Measurements from ENCODE around the gene MRPL42. TPM values are rescaled to one million over a fixed set of nuclear protein-coding genes. Genes with fewer than 3 reads are reported as not detected.
"Not testable (repeated sequence)": the region's sequence is repeated elsewhere in the genome, so short reads cannot be mapped to it uniquely, and the experiment has no call there.

Gene MRPL42
- polyA plus RNA-seq, 1 donor = 64.0 TPM

GRCh38 chr12:93429852-93430251, 37.5 kb upstream of the MRPL42 start:
- DNase-seq = no peak
- H3K4me1 ChIP-seq (ENCODE audit: control insufficient read depth, insufficient read depth, low read length) = peaks cover 3% of the 10 kb centered on the region
- H3K27ac ChIP-seq (ENCODE audit: low read length) = no peak overlapping the region
- H3K9me3 ChIP-seq (ENCODE audit: control insufficient read depth, low read depth, low read length) = no peaks in the 10 kb centered on the region
- no peaks in the 10 kb centered on the region for H3K36me3 ChIP-seq (ENCODE audit: control insufficient read depth, insufficient read depth, low read length)
- no peaks in the 10 kb centered on the region for H3K27me3 ChIP-seq (ENCODE audit: control insufficient read depth, insufficient read depth, low read length)
- no CpG with 5 or more reads among the region's 1 CpG for WGBS (ENCODE audit: insufficient coverage, low lambda C conversion rate)
- H3K4me3 ChIP-seq (ENCODE audit: low read length) = no peak overlapping the region

- whole genome bisulfite sequencing (ENCODE audit: insufficient coverage, low lambda C conversion rate) = 80% methylated on average over 1 of the region's 4 CpGs
- H3K27me3 ChIP-seq (ENCODE audit: control insufficient read depth, insufficient read depth, low read length) = no peaks in the 10 kb centered on the region
These were observed 37.0 kb upstream of the MRPL42 start for GRCh38 chr12:93430280-93430679.

GRCh38 chr12:93432031-93432430, 35.3 kb upstream of the MRPL42 start:
- H3K4me3 ChIP-seq (ENCODE audit: low read length); DNase-seq; H3K27me3 ChIP-seq (ENCODE audit: control insufficient read depth, insufficient read depth, low read length); H3K36me3 ChIP-seq (ENCODE audit: control insufficient read depth, insufficient read depth, low read length); H3K9me3 ChIP-seq (ENCODE audit: control insufficient read depth, low read depth, low read length); H3K4me1 ChIP-seq (ENCODE audit: control insufficient read depth, insufficient read depth, low read length); H3K27ac ChIP-seq (ENCODE audit: low read length): not testable (repeated sequence)
- 94% methylated on average over 2 of the region's 6 CpGs for WGBS (ENCODE audit: insufficient coverage, low lambda C conversion rate)

More at GRCh38 chr12:93430280-93430679, 37.0 kb upstream of the MRPL42 start:
- Histone ChIP-seq H3K4me3 (ENCODE audit: low read length) (no peak overlapping the region), H3K9me3 (ENCODE audit: control insufficient read depth, low read depth, low read length) (no peaks in the 10 kb centered on the region), H3K36me3 (ENCODE audit: control insufficient read depth, insufficient read depth, low read length) (no peaks in the 10 kb centered on the region), H3K27ac (ENCODE audit: low read length) (no peak overlapping the region), H3K4me1 (ENCODE audit: control insufficient read depth, insufficient read depth, low read length) (peaks cover 3% of the 10 kb centered on the region)
- DNase-seq = no peak

GRCh38 chr12:93434256-93434865, 33.0 kb upstream of the MRPL42 start:
- Histone ChIP-seq H3K27me3 (ENCODE audit: control insufficient read depth, insufficient read depth, low read length) (no peaks in the 10 kb centered on the region), H3K9me3 (ENCODE audit: control insufficient read depth, low read depth, low read length) (no peaks in the 10 kb centered on the region), H3K4me3 (ENCODE audit: low read length) (no peak overlapping the region), H3K4me1 (ENCODE audit: control insufficient read depth, insufficient read depth, low read length) (peaks cover 1% of the 10 kb centered on the region), H3K27ac (ENCODE audit: low read length) (no peak overlapping the region), H3K36me3 (ENCODE audit: control insufficient read depth, insufficient read depth, low read length) (no peaks in the 10 kb centered on the region)
- DNase-seq = no peak
- WGBS (ENCODE audit: insufficient coverage, low lambda C conversion rate) = 67% methylated on average over 1 of the region's 5 CpGs

GRCh38 chr12:93438266-93439050, 28.9 kb upstream of the MRPL42 start:
- 67% methylated on average over 1 of the region's 3 CpGs for WGBS (ENCODE audit: insufficient coverage, low lambda C conversion rate)
- no peaks in the 10 kb centered on the region for H3K9me3 ChIP-seq (ENCODE audit: control insufficient read depth, low read depth, low read length)

GRCh38 chr12:93440043-93440835, 27.1 kb upstream of the MRPL42 start:
- Histone ChIP-seq H3K9me3 (ENCODE audit: control insufficient read depth, low read depth, low read length) (no peaks in the 10 kb centered on the region), H3K36me3 (ENCODE audit: control insufficient read depth, insufficient read depth, low read length) (no peaks in the 10 kb centered on the region), H3K27ac (ENCODE audit: low read length) (no peak overlapping the region), H3K4me1 (ENCODE audit: control insufficient read depth, insufficient read depth, low read length) (peaks cover 14% of the 10 kb centered on the region), H3K27me3 (ENCODE audit: control insufficient read depth, insufficient read depth, low read length) (no peaks in the 10 kb centered on the region), H3K4me3 (ENCODE audit: low read length) (peak overlapping the region; percentile 76)
- 13% methylated on average over 5 of the region's 12 CpGs for WGBS (ENCODE audit: insufficient coverage, low lambda C conversion rate)
- DNase-seq = peak in 1 of 2 donors; percentile 19

More at GRCh38 chr12:93438266-93439050, 28.9 kb upstream of the MRPL42 start:
- no peak overlapping the region for H3K27ac ChIP-seq (ENCODE audit: low read length)
- peaks cover 14% of the 10 kb centered on the region for H3K4me1 ChIP-seq (ENCODE audit: control insufficient read depth, insufficient read depth, low read length)
- no peaks in the 10 kb centered on the region for H3K36me3 ChIP-seq (ENCODE audit: control insufficient read depth, insufficient read depth, low read length)
- no peak overlapping the region for H3K4me3 ChIP-seq (ENCODE audit: low read length)
- DNase-seq = no peak
- no peaks in the 10 kb centered on the region for H3K27me3 ChIP-seq (ENCODE audit: control insufficient read depth, insufficient read depth, low read length)

- DNase-seq = peak; percentile 32 to 51
- H3K4me1 ChIP-seq (ENCODE audit: control insufficient read depth, insufficient read depth, low read length) = peaks cover 14% of the 10 kb centered on the region
- no CpG with 5 or more reads among the region's 55 CpGs for WGBS (ENCODE audit: insufficient coverage, low lambda C conversion rate)
These were observed 26.2 kb upstream of the MRPL42 start for GRCh38 chr12:93441081-93441616.

GRCh38 chr12:93441617-93442410, 25.5 kb upstream of the MRPL42 start, which contains the start of gene UBE2N:
UBE2N (minus strand) TSS chr12:93441947; CDS start chr12:93441884, 63 bp downstream.
- DNase-seq = peak; percentile 95 to 98
- no CpG with 5 or more reads among the region's 105 CpGs for WGBS (ENCODE audit: insufficient coverage, low lambda C conversion rate)
- H3K4me1 ChIP-seq (ENCODE audit: control insufficient read depth, insufficient read depth, low read length) = peaks cover 14% of the 10 kb centered on the region
- peak within 1 kb of the TSS; percentile 90 for H3K27ac ChIP-seq (ENCODE audit: low read length)
- H3K4me3 ChIP-seq (ENCODE audit: low read length) = peak within 1 kb of the TSS; percentile 76
- no peaks in the 10 kb centered on the region for H3K27me3 ChIP-seq (ENCODE audit: control insufficient read depth, insufficient read depth, low read length)
- H3K36me3 ChIP-seq (ENCODE audit: control insufficient read depth, insufficient read depth, low read length) = no peaks in the 10 kb centered on the region
- H3K9me3 ChIP-seq (ENCODE audit: control insufficient read depth, low read depth, low read length) = no peaks in the 10 kb centered on the region

More at GRCh38 chr12:93441081-93441616, 26.2 kb upstream of the MRPL42 start:
- H3K27ac ChIP-seq (ENCODE audit: low read length) = peak overlapping the region; percentile 90
- no peaks in the 10 kb centered on the region for H3K36me3 ChIP-seq (ENCODE audit: control insufficient read depth, insufficient read depth, low read length)
- H3K4me3 ChIP-seq (ENCODE audit: low read length) = peak overlapping the region; percentile 76
- H3K9me3 ChIP-seq (ENCODE audit: control insufficient read depth, low read depth, low read length) = no peaks in the 10 kb centered on the region
- no peaks in the 10 kb centered on the region for H3K27me3 ChIP-seq (ENCODE audit: control insufficient read depth, insufficient read depth, low read length)

GRCh38 chr12:93442411-93443340, 24.6 kb upstream of the MRPL42 start:
- H3K27me3 ChIP-seq (ENCODE audit: control insufficient read depth, insufficient read depth, low read length) = no peaks in the 10 kb centered on the region
- H3K36me3 ChIP-seq (ENCODE audit: control insufficient read depth, insufficient read depth, low read length) = no peaks in the 10 kb centered on the region
- H3K4me3 ChIP-seq (ENCODE audit: low read length) = peak overlapping the region; percentile 76
- H3K9me3 ChIP-seq (ENCODE audit: control insufficient read depth, low read depth, low read length) = no peaks in the 10 kb centered on the region
- peaks cover 14% of the 10 kb centered on the region for H3K4me1 ChIP-seq (ENCODE audit: control insufficient read depth, insufficient read depth, low read length)
- H3K27ac ChIP-seq (ENCODE audit: low read length) = peak overlapping the region; percentile 90
- WGBS (ENCODE audit: insufficient coverage, low lambda C conversion rate) = no CpG with 5 or more reads among the region's 19 CpGs
- peak in 1 of 2 donors; percentile 48 for DNase-seq

Measured in large intestine (tissue), 3 donors.